Smooth muscle cell (in vitro differentiated cells): ENCODE data around the gene DNAH17. TPM values are rescaled to one million over a fixed set of nuclear protein-coding genes. Genes with fewer than 3 reads are reported as not detected.

ENCODE experiments used
- DNase-seq: peaks from one replicate; lab custom pipeline; 2025; ENCODE audit not compliant: unreplicated experiment; lab: John Stamatoyannopoulos, UW
- H2AFZ ChIP-seq: fragments of 200-600 bp; sonication (generic); 2 replicates; pipeline ENCODE4 v1.6.0; 2016; ENCODE audit warnings: antibody characterized with exemption, low read depth, mild to moderate bottlenecking
- H3F3A ChIP-seq: fragments of 200-600 bp; sonication (generic); 2 replicates; pipeline ENCODE4 v1.6.0; 2017; ENCODE audit warnings: antibody characterized with exemption, low read depth
- H3K27ac ChIP-seq: fragments of 200-600 bp; sonication (generic); 2 replicates; pipeline ENCODE4 v1.5.1; 2016; ENCODE audit warnings: low read depth, mild to moderate bottlenecking
- H3K27me3 ChIP-seq: fragments of 200-600 bp; sonication (generic); 2 replicates; pipeline ENCODE4 v1.6.1; 2016; ENCODE audit warnings: low read depth, mild to moderate bottlenecking
- H3K36me3 ChIP-seq: fragments of 200-600 bp; sonication (generic); 2 replicates; pipeline ENCODE4 v1.5.1; 2016; ENCODE audit warnings: low read depth
- H3K4me1 ChIP-seq: fragments of 200-600 bp; sonication (generic); 2 replicates; pipeline ENCODE4 v1.5.1; 2016; ENCODE audit warnings: low read depth
- H3K4me2 ChIP-seq: fragments of 200-600 bp; sonication (generic); 2 replicates; pipeline ENCODE4 v1.6.0; 2016; ENCODE audit warnings: mild to moderate bottlenecking
- H3K4me3 ChIP-seq: fragments of 200-600 bp; sonication (generic); 2 replicates; pipeline ENCODE4 v1.5.1; 2016; ENCODE audit warnings: mild to moderate bottlenecking
- H3K79me2 ChIP-seq: fragments of 200-600 bp; sonication (generic); 2 replicates; pipeline ENCODE4 v1.6.0; 2016; ENCODE audit warnings: low read depth, mild to moderate bottlenecking
- H3K9ac ChIP-seq: fragments of 200-600 bp; sonication (generic); 2 replicates; pipeline ENCODE4 v1.6.0; 2016; ENCODE audit warnings: low read depth
- H3K9me3 ChIP-seq: fragments of 200-600 bp; sonication (generic); replicated peaks from 2 replicates; pipeline ENCODE4 v1.5.1; 2016; ENCODE audit warnings: low read depth
- H4K20me1 ChIP-seq: fragments of 200-600 bp; sonication (generic); 2 replicates; pipeline ENCODE4 v1.6.0; 2016; ENCODE audit warnings: low read depth
- WGBS: methylation state at CpG from one replicate; pipeline ENCODE4 v1.1.7; 2016; ENCODE audit warnings: low lambda C conversion rate; 5-methylcytosine and 5-hydroxymethylcytosine counted together
- polyA plus RNA-seq: library from polyadenylated mRNA; unstranded; fragments of >200 nt; fragmentation: Nextera tagmentation; extraction: Ambion mirVana; gene quantifications from 2 replicates; pipeline ENCODE4 v1.2.1, GENCODE V29; 2016
- total RNA-seq: library from RNA; depleted of rRNA; stranded (reverse); fragments of >200 nt; gene quantifications from 2 replicates; pipeline ENCODE4 v1.2.3, GENCODE V29; 2014
- TF ChIP-seq, protein P1 (sequence below): fragments of 200-600 bp; sonication (generic); IDR thresholded peaks from 2 replicates; pipeline ENCODE4 v1.5.1; 2017; ENCODE audit warnings: borderline replicate concordance, mild to moderate bottlenecking, antibody characterized with exemption; ENCODE audit not compliant: insufficient read depth, poor library complexity, severe bottlenecking

DNAH17 gene
- total and polyA plus RNA-seq, 2 experiments from 2014 or later = 0.18 to 0.98 TPM

DNA sequence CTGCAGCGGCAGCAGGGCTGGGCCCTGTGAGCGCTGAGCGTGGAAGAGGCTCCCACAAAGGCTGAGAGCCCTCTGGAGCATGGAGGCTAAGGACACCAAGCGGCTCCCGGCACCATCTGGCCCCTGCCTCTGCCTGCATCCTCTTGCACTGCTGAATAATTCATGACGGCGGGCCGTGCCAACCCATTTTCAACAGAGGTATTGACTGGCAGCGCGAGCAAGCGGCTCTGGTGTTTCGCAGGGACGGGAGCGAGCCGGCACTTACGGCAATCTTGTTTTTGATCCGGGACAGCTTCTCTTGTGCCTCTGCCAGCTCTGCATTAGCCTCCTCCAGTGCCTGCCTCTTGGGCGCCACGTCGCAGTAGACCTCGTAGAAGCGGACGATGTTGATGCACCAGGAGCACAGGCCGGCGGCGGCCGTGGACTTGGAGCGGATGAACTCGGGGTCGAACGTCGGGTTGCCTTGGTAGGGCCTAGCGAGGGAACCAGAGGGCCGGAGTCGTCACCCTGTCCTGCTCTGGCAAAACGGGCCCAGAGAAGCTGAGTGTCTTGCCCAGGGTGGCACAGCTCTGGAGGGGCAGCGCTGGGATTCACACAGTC, 118.4 kb downstream of the DNAH17 start:
- no peak overlapping the region for H3K4me2 ChIP-seq
- no peaks in the 10 kb centered on the region for H3K27me3 ChIP-seq
- TF ChIP-seq, protein P1, sequence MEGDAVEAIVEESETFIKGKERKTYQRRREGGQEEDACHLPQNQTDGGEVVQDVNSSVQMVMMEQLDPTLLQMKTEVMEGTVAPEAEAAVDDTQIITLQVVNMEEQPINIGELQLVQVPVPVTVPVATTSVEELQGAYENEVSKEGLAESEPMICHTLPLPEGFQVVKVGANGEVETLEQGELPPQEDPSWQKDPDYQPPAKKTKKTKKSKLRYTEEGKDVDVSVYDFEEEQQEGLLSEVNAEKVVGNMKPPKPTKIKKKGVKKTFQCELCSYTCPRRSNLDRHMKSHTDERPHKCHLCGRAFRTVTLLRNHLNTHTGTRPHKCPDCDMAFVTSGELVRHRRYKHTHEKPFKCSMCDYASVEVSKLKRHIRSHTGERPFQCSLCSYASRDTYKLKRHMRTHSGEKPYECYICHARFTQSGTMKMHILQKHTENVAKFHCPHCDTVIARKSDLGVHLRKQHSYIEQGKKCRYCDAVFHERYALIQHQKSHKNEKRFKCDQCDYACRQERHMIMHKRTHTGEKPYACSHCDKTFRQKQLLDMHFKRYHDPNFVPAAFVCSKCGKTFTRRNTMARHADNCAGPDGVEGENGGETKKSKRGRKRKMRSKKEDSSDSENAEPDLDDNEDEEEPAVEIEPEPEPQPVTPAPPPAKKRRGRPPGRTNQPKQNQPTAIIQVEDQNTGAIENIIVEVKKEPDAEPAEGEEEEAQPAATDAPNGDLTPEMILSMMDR = no peak
- H3K79me2 ChIP-seq = no peaks in the 10 kb centered on the region
- no peak overlapping the region for H3K27ac ChIP-seq
- H3F3A ChIP-seq = no peaks in the 10 kb centered on the region
- 97% methylated on average over 37 of the region's 37 CpGs for WGBS
- no peaks in the 10 kb centered on the region for H3K36me3 ChIP-seq
- DNase-seq = no peak
- H4K20me1 ChIP-seq = no peaks in the 10 kb centered on the region
- no peak overlapping the region for H2AFZ ChIP-seq
- no peaks in the 10 kb centered on the region for H3K9me3 ChIP-seq
- no peak overlapping the region for H3K4me3 ChIP-seq
- H3K4me1 ChIP-seq = no peaks in the 10 kb centered on the region
- no peak overlapping the region for H3K9ac ChIP-seq

DNA sequence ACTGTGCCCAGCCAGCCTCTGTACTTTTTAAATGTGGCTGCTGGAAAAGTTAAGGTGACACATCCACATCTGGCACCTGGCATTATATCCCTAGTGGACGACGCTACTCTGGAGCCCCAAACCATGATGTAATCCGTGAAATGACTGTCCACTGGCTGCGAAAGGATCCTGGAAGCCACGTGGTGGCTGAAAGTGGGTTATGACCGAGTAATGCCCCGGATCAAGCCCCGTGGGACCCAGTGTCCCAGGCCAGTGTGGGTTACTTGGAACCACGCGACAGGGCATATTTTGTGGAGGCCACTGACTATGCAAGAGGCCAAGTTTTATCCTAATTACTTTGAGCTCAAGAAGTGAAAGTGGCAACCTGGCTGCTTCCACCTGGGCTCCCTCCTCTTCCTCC, 119.1 kb downstream of the DNAH17 start:
- TF ChIP-seq, protein P1 = no peak
- H3K4me1 ChIP-seq = no peaks in the 10 kb centered on the region
- no peak overlapping the region for H2AFZ ChIP-seq
- H3K36me3 ChIP-seq = no peaks in the 10 kb centered on the region
- H3F3A ChIP-seq = no peaks in the 10 kb centered on the region
- H4K20me1 ChIP-seq = no peaks in the 10 kb centered on the region
- H3K79me2 ChIP-seq = no peaks in the 10 kb centered on the region
- H3K9ac ChIP-seq = no peak overlapping the region
- H3K4me3 ChIP-seq = no peak overlapping the region
- H3K4me2 ChIP-seq = no peak overlapping the region
- H3K27me3 ChIP-seq = no peaks in the 10 kb centered on the region
- H3K27ac ChIP-seq = no peak overlapping the region
- H3K9me3 ChIP-seq = no peaks in the 10 kb centered on the region
- WGBS = 89% methylated on average over 10 of the region's 10 CpGs
- DNase-seq = no peak

DNA sequence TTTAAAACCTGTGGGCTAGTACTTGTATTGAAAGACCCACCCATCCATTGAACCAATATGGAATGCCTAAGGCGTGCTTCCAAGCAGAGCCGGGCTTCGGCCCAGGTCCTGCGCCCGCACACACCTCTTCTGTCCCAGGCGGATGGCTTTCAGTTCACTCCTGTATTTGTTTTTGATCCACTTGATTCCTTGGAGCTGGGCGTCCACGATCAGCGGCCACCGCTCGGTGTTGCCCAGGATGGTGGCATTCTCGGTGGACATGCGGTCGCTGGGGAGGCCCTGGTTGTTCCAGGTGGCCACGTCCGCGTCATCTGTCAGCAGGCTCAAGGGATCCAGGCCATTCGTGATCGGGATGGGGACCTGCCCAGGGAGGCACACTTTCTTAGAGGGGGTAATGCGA, 122.8 kb downstream of the DNAH17 start:
- Histone ChIP-seq H3K36me3 (no peaks in the 10 kb centered on the region), H3K79me2 (no peaks in the 10 kb centered on the region), H2AFZ (no peak overlapping the region), H3K27ac (no peak overlapping the region), H3K4me1 (no peaks in the 10 kb centered on the region), H3K4me2 (no peak overlapping the region), H3K9me3 (no peaks in the 10 kb centered on the region), H3F3A (no peaks in the 10 kb centered on the region), H3K27me3 (no peaks in the 10 kb centered on the region), H4K20me1 (no peaks in the 10 kb centered on the region), H3K9ac (no peak overlapping the region), H3K4me3 (no peak overlapping the region)
- no peak for DNase-seq
- TF ChIP-seq, protein P1 = no peak
- 94% methylated on average over 20 of the region's 20 CpGs for WGBS

DNA sequence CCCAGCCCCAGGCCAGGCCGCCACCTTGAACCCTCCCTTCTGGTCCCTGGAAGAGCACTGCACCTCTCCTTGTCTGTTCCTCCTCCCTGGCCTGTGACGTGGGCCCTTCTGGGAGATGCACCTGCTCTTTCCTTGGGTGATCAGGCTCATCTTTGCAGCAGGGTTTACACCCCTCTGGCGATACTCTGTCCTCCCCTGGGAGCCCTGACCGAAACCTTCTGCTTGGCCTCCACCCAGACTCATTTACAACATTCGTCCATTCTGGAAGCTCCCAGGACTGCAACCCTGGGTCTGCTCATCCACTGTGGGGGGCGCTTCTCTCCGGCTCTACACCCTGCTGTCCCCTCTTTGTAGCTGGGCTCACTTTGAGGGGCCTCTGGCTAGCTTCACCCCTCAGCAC, 125.4 kb downstream of the DNAH17 start:
- Histone ChIP-seq H3K9ac (no peak overlapping the region), H3K4me2 (no peak overlapping the region)
- 88% methylated on average over 7 of the region's 7 CpGs for WGBS

More for the DNA sequence above, 125.4 kb downstream of the DNAH17 start:
- Histone ChIP-seq H3F3A (no peaks in the 10 kb centered on the region), H3K27me3 (no peaks in the 10 kb centered on the region), H2AFZ (no peak overlapping the region), H3K4me1 (no peaks in the 10 kb centered on the region), H3K36me3 (no peaks in the 10 kb centered on the region), H3K4me3 (no peak overlapping the region), H3K27ac (no peak overlapping the region), H3K79me2 (no peaks in the 10 kb centered on the region), H3K9me3 (no peaks in the 10 kb centered on the region), H4K20me1 (no peaks in the 10 kb centered on the region)
- no peak for DNase-seq
- TF ChIP-seq, protein P1 = no peak
